GM19351 (cell line): ENCODE measurements around the gene COX7A2.
A peak's percentile ranks its signal among the peaks of the same experiment; 100 is the strongest.

ENCODE experiments used
- ATAC-seq: cut with Tn5 transposase; IDR thresholded peaks from one replicate; pipeline ENCODE4 v1.9.1; 2021; ENCODE audit warnings: mild to moderate bottlenecking, moderate library complexity; ENCODE audit not compliant: unreplicated experiment

COX7A2 gene

DNA sequence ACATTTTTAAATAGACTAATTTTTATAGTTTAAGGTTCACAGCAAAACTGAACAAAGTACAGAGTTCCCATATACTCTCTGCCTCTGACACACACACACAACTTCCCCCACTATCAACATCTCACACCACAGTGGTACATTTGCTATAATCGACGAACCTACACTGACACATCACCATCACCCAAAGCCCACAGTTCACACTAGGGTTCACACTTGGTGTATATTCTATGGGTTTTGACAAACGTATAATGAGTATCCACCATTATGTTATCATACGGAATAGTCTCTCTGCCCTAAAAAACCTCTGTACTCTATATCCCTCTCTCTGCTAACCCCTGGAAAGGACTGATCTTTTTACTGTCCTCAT, 25.4 kb upstream of the COX7A2 start:
- no peak for ATAC-seq

DNA sequence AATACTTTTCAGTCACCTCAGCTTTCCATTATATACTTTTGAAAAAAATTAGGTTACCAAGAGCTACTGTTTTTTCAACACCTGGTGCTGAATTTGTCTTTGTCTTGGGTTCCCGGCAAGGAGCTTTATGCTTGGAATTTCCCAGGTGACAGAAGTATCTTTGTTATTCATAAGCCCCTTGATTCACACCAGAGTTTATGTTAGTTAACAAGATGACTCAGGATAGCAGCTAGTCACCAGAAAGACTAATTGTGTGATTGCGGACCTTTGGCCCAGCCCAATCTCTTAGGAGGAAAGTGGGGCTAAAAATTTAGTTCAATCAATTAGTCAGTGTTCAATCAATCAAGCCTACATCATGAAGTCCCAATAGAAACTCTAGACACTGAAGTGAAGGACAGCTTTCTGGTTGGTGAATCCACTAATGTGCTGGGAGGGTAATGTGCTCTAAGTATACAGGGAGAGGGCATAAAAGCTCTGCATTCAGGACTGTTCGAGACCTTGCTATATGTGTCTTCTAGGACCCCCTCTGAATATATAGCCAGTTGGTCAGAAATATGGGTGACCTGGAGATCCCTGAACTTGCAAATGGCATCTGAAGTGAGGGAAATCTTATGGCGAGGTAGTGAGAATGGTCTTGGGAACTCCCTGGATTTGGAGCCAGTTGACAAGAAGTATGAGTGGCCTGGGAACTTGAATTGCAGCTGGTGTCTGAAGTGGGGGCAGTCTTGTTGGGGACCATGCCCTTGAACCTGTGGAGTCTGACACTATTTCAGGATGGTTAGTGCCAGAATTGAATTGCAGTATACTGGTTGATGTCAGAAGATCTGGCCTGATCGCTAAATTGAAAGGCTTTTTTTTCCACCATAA, 24.8 kb upstream of the COX7A2 start:
- no peak for ATAC-seq

DNA sequence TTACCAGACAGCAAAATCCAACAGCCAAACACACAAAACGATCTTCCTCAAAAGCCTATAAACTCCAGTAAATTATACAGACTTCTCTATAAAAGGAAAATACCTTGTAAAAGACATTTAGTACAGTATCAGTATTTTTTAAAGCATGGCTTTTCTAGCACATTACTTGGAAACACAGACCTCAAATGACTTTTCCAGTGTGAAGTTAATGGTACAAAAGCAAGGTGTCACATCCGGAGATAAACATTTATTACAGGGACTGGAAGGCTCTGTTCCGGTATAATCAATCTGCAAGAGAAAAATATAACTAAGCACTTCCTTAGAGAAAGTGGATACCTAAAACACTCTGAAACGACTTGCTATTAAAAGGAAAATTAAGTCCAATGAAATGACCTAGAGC, 23.9 kb upstream of the COX7A2 start:
- ATAC-seq, result no peak

DNA sequence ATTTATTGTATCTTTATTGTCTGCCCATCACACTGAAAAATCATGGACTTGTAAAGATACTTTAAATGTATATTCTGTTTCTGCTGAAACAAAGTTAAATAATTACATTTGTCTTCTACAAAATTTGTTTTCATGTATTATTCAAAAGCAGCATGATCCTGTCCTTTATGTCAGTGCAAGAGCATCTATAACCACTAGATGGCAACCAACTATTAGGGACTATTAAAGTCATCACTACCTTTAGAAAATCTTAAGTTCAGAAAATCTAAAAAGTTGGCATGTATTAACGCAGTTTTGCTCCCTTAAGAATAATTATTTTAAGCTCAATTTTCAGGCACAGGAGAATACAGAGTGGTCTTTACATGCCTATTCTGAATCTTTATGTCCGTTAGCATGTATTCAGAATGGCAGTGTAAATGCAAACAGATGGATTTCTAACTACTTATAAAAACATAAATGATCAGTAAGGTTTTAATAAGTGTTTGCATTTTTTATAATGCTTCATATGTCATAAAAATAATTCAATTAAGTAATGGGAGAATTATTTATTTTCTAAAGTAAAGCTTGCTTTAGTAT, 23.2 kb upstream of the COX7A2 start:
- peak; percentile 88 for ATAC-seq

DNA sequence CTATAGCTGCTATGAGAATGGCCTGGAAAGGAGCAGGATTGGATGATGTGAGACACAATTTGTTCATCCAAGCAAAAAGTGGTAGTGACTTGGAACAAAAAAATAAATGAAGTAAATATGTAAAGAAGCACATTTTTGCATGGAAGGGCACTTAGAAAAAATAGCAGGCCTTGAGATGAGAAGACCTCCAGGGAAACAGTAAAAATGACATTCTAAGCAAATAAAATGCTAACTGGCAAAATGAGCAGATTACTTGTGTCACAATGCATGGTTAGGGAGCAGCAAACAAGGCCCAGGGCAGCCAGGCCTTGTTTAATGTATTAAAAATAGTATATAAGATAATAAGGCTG, 19.8 kb upstream of the COX7A2 start:
- no peak for ATAC-seq

DNA sequence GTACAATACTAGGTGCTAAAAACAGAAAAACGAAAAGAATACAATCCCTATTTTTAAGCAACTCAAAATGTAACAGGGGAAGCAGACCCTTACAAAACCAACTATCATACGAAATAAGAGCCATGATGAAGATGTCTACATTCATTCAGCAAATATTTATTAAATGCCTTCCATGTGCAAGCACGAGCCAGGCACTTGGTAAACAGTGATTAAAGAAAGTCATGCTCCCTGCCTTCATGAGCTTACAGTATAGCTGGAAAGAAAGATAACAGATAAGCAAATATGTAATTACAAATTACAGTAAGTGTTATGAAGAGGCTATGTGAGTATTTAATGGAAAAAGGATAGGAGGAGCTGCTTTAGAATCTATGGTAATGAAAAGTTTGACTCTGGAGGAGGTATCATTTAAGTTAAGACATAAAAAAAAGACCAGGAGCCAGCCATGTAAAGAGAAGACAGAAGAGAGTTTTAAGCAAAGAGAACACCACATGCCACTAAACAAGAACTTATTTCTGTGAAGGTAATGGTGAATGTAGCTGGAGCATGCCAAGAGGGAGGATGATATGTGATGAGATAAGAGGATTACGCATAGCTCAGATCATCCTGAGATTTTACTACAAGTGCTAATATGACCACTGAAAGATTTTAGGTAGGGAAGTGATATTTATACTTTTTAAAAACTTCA, 19.3 kb upstream of the COX7A2 start:
- no peak for ATAC-seq

DNA sequence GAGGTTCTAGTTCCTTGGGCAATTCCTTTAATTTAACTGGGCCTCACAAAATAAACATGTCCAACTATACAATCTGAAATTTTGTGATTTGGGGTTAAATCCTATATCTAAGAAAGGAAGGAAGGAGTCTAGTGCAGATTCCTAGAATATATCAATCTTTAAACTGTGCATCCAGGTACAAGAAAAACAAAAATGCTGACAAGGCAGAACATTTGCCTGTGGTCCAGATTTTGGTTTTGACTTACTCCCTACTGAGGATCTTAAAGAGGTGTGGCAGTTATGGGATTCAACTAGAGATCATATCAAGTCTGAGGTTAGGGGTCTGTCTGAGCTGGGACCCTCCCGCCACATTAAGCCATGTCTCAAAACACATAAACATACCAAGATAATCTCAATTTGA, 17.7 kb upstream of the COX7A2 start:
- ATAC-seq, result no peak

DNA sequence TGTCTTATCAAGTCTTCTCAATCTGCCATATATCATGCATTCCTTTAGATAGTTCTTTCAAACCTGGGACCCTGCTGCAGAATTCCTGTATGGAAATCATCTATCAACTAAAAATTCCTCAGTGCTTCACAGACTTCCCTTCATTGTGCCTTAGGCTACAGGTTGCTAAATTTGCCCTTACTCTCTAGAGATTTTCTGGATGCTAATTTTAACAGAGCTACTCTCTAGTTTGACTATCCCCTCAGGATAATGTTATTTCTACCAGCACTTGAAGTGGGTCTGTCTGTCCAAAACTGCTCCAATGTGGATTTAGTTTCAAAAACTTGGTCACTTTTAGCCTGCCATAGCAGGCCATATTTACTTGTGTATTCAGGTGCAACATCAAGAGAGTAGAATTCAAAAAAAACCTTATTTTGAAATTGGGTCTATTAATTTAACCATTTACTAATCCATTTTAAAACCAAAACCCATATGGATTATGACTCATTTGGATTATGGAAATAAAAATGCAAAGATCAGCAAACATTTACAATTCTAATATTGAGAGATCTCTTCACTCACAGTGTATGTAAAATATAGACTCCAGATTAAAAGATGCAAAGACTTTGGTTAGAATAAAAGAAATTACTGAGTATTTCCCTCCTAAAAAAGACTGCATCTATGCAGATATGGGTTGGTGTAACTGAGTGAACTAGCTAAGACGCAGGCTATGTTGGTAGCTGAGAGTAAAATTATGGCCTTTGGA, 13.9 kb upstream of the COX7A2 start:
- ATAC-seq, result no peak

DNA sequence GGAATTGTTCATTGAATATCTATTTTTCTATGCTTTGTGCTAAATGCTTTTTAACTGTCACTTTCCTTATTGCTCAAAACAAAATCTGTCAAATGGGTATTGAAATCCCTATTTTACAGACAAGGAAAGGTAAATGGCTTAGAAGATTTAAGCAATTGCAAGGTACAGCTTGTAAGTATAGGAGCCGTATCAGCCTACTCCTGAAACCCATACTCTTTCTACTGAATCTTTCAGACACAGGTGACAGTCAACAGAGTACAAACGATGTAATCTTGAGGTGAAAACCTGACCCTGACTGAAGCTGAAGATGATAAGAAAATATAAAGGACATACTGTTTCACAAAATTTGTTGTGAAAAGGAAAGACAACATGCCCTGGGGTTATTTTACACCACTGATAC, 7.0 kb upstream of the COX7A2 start:
- ATAC-seq, result no peak

DNA sequence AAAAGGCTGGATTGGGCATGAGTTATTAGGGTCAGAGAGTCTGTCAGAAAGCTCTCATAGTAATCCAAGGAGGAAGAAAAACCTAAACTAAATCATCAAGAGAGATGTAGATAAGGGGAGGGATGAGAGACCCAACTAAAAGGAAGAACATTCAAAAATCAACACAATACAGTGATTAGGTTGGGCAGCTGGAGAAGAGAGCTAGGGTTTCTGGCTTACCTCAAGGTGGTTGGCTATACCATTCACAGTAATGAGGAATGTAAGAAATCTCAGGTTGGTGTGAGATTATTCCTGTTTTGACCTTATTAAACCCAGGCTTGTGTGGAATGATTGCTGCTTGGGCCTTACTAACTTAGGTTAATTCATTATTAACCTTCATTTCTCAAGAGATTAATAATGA, 6.2 kb upstream of the COX7A2 start:
- ATAC-seq, result no peak

DNA sequence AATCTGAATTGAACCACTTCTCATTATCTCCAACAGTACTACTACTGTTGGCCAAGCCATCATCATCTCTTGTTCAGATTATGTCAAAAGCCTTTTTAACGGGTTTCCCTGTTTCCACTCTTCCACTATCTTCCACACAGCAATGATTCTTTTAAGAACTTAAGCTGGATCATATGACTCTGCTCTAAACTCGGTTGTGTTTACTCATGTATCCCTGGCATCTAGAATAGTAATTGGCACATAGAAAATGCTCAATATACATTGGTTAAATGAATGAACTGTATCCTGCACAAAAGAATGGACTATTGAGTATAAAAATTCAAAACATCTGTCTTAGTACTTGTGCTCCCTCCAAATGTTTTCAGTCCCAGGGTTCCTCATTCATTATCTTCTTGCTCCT, 2.8 kb upstream of the COX7A2 start:
- no peak for ATAC-seq

DNA sequence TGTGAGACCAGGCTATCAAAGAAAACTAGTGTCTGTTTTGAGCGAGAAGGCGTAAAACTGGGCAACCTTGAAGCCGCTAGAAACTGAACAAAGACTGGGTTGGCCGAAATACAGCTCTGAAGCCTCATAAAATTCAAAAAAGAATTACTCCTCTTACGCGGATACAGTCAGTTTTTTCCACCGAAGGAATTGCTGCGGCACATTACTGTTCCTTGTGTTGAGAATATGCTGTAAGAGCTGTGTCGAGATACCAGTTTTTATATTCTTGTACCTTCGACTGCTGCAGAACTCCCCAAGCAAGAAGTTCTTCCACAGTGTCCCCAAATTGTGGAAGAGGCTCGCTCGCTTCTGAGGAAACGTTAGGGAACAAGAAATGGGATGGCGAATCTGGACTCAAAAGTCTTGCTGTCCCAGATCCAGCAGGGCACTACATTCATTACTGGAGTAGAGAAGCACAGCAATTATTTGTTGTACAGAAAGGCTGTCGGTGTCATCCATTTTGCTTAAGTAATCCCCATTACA, 523 bp upstream of the COX7A2 start:
- no peak for ATAC-seq

DNA sequence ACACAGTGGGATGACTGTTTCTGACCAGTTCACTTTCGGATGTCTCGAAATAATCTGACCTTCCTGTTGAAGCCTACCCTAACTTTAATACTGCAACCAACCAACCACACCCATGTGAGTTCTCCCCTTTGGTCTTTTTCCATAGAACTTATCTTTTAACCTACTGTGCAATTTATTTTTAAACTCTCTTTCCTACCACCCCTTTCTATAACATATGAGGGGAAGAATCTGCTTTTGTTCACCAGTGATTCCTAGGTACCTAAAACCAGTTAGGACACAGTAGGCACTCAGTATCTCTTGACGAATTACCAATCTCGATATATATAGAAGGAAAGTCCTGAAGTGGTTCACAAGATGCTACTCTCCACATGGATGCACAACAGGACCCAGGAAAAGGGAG, 7.0 kb downstream of the COX7A2 start:
- no peak for ATAC-seq

DNA sequence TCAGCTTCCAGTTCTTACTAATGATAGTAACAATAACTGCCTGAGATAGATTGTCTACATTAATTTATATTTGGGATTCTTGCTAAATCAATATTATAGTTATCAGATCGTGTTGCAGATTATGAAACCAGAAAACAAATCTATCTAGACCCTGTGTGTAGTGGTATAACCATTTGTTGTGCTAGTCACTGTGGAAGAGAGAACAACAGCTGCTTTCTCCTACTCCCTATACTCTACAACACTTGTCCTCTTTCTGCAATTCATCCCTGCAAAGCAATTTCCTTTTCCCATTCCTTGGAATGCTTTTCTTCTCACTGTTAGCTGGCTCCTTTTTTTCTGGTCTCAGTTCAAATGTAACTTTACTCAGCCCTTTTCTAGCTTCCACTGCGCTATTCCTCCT, 8.3 kb downstream of the COX7A2 start:
- ATAC-seq, result no peak

DNA sequence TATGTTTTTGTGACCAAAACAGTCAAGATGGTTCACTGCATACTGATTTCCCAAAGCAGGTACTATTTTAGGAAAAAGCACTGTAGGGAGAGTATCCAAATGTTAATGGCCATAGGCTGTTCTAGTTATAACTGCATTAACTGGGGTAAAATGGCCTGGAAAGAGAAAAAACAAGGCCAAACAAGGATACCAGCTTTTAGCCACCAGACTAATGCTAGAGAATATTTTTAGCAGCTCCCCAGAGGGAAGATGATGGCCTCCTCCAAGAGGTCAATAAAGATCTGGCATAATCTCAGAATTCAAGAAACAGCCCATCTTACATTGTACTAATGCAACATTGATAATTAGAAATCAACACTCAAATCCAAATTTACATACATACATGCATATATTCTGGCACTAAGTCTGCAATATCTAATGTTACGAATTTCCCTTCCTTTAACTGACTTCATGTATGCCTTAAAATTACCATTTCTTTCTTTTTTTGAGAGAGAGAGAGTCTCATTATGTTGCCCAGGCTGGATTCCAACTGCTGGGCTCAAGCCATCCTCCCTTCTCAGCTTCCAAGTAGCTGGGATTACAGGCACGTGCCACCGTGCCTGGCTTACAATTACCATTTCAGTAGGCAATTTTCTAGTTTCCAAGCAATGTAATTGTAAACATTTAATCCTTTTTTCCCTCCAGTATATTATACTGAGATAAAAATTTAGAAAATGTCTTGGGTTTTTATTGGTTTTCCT, 9.3 kb downstream of the COX7A2 start:
- ATAC-seq, result no peak

DNA sequence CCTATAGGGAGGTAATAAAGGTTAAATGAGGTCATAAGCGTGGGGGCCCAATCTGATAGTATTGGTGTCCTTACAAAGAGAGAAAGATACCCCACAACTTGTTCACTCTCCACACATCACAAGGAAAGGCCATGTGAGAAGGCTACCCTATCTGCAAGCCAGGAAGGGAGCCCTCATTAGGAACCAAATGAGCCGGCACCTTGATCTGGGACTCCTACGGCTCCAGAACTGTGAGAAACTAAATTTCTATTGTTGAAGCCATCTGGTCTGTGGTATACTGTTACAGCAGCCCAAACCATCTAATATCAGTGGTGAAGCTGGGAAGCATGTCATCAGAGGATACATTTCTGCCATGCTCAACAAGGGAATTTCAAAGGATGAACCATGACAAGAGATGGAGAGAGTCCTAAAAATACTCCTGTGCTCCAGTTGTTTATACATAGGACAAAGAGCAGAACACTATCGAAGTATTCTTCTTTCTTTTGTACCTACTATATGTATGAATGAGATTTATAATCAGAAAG, 10.4 kb downstream of the COX7A2 start:
- ATAC-seq, result no peak

DNA sequence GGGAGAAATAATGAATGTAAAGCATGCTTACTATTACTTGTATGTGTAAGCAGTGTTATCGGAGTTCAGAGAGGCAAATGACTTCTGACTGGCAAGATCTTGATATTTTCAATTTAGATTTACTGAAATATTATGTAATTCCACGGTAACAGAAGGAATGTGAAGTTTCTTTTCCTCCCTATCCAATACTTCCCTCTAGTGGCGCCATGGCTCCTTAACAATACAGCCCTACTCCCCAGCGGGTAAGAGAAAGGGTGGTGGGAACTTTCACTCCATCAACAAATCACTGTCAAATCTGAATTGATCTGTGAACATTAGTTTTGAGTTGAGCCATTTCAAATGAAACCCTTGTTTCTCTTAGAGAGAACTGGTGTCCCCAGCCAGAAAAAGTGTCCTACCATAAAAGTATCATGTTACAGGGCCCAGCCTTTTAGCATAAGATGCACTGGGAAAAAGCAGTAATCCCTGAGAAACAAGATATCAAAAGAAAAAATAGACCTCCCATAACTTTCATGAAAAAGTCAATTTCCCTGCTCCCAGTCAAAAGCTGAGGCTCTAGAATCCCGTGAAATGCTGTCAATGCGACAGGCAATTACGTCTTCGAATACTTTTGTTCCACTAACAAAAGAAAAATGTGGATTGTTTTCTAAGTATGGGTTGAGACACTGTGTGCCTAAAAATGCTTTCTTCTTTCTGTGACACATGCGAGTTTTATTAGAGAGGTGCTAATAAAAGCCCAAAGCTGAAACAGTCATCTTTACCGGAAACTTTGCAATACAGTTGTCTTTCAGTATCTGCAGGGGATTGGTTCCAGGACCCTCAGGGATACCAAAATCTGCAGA, 12.9 kb downstream of the COX7A2 start:
- ATAC-seq, result no peak

DNA sequence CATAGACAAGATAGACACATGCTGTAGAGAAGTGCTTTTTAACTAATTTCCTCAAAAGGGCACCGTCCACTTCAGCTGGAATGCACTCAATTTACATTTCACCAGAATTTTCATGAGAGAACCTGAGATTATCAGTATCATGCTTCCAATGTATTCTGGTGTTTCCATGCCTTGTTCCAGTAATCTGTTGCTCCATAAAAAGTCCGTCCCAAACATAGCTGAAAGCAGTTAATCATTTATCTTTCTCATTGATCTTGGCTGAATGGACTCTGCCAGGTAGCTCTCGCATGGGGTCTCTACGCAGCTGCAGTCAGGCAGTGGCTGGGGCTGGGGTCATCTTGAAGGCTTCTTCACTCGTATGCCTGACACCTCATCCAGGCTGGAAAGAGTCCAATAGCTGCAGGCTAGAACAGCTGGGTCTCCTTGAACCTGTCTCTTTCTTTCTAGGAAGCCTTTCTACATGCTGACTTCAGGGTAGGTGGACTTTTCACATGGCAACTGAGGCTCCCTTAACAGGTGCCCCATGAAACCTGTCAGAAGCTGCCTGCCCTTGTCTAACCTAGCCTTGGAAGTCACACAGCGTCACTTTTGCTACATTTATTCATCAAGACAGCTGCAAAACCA, 19.2 kb downstream of the COX7A2 start:
- no peak for ATAC-seq

DNA sequence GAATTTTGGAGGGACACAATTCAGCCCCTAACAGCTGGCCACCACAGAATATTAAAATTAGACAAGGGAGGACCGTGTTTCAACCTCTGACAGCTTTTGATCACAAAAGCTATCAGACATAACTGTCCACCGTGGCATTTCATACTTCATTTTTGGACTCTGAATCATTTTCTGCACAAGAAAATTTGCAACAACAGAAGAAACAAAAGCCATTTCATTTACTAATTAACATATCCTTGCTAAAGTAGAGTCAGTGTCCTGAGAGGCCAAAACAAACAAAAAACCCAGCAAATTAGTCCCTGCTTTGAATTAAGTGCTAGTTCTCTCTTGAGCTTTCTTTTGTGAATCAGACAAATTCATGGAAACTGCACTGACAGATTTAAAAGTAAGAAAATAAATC, 20.2 kb downstream of the COX7A2 start:
- ATAC-seq, result no peak
